ENCODE measurements around the gene OR51Q1. TPM values are rescaled to one million over a fixed set of nuclear protein-coding genes. Genes with fewer than 3 reads are reported as not detected.

The OR51Q1 gene, protein sequence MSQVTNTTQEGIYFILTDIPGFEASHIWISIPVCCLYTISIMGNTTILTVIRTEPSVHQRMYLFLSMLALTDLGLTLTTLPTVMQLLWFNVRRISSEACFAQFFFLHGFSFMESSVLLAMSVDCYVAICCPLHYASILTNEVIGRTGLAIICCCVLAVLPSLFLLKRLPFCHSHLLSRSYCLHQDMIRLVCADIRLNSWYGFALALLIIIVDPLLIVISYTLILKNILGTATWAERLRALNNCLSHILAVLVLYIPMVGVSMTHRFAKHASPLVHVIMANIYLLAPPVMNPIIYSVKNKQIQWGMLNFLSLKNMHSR
- not detected in 2 replicates for total RNA-seq (2014; rRNA removed; shearing (Covaris generic))

DNA sequence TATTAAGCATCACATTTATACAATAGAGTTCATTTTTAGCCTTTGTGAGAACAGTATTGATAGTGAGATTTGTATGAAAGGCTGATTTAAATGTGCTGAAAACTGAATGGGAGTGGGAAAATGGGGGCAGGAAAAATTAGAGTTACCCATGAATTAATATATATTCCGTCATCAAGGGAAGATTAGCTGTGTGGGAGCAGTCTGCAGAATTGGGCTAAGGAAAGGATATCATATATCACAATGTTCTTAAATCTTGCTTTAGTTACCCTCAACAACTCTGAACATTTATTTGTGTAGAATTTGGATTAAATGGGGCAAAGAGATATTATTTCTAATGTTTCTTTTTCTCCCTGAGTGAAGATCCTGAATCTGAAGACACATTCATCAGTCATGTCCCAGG is at the start of gene OR51Q1:
Gene OR51Q1, plus strand, starts transcription at position 301 of the 400 bp plus-strand sequence. Its CDS starts 90 bp downstream, at position 391.
- no peak for DNase-seq (ENCODE audit: low spot score)

DNA sequence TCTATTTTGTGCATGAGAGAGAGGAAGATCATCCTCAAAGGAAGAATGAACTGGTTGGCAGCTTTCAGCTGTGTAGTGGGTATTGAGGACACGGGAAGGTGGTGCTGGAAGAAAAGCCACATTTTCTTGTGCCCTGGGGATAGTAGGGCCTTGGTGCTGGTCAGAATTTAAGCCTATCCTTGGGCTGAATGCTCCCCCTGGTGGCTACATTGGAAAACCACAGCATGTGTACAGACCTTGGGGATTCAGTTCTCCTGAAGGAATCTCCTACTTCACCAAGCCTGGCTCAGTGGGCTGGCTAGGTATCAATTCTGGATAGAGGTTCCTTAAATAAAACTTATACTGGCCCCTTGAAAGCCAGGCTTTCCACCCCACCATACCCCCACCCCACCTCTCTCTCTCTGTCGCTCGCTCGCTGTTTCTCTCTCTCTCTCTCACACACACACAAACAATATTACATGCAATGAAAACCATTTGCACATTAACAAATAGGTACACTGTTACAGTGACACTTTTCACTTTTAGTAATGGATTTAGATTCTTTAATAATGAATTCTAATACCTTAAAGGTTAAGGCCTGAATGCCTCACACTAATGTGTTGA is 41.1 kb upstream of the OR51Q1 start:
- peak; percentile 67 for DNase-seq (ENCODE audit: low spot score)

DNA sequence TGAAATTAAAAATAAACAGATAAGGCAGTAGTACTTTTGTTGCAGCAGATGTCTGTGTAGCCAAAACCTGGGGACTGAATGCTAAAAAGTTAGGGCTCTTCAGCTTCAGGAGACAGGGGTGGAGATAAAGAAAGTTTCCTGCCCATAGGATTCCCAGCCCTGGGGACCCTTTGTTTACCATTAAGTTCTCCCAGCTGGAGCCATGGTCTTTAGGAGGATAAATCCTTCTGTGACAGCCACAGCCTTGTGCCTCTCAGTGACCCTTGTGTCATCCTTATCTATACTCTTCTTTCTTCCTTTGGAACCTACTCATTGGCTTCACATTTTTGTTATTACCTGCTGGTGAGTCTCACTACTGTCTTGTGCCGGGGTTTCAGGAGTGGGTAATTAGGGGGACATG is 38.3 kb upstream of the OR51Q1 start, which contains the start of gene OR51M1:
Gene OR51M1, plus strand, starts transcription at position 237 of the 400 bp plus-strand sequence. CDS start 5,587 bp downstream, outside the sequence.
- no peak for DNase-seq (ENCODE audit: low spot score)

- DNase-seq (ENCODE audit: low spot score) = no peak
Observed at GRCh38 chr11:5384335-5384734, 37.6 kb upstream of the OR51Q1 start.

- no peak for DNase-seq (ENCODE audit: low spot score)
Observed at GRCh38 chr11:5390210-5390609, 31.7 kb upstream of the OR51Q1 start.

DNA sequence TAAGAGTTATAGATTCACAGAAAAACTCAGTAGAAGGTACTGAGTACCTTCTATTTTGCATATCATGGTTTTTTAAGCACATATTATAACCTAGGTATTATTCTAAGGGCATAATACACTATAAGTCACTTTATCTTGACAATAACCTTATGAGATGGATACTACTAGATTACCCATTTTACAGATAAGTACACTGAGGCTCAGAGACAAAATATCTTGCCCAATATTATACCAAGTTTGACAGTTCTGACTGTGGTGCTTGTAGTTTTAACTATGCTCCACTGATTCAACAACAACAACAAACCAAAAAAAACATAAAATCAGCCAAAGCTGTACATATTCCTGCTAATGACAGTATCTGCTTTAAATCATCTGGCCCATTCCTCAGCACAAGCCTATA is 27.8 kb upstream of the OR51Q1 start:
- DNase-seq (ENCODE audit: low spot score) = no peak

GRCh38 chr11:5398936-5399335 is 23.0 kb upstream of the OR51Q1 start:
- DNase-seq (ENCODE audit: low spot score) = no peak

- no peak for DNase-seq (ENCODE audit: low spot score)
Observed at GRCh38 chr11:5405173-5405572, 16.7 kb upstream of the OR51Q1 start.

DNA sequence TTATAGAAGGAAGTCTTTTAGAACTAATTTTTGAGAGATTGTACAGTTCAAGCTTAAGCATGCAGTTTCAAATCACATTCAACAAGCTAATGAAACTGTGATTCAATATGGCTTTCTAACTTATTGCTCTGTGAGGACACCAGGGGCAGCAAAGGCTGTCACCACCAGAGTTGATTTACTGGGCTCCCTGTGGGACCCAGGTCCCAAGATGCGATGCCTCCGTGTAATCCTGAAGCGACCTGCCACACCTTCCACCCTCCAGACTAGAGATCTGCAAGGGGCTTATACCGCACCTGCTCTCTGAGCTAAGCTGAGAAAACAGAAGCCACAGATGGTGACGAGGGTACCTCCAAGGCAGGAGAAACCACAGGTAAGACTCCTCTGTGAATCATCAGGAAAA is 918 bp upstream of the OR51Q1 start:
- no peak for DNase-seq (ENCODE audit: low spot score)

DNA sequence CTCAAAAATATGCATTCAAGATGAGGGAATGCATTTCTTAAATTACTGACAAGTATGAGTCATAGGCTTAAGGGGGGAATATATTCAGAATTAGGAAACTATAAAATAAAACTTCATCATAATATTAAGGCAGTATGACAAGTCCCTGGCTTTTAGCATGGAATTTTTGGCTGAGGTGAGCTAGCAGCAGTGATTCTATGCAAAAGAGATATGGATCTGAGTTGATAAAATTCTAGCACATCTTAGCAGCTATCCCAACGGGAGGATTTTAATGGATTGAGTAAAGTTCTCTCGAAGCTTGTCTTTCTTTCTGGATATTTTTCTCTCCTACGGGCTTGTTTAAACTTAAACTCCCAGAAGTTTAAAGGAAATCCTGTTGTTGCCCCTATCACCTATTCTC is 1.2 kb downstream of the OR51Q1 start:
- DNase-seq (ENCODE audit: low spot score) = no peak

DNA sequence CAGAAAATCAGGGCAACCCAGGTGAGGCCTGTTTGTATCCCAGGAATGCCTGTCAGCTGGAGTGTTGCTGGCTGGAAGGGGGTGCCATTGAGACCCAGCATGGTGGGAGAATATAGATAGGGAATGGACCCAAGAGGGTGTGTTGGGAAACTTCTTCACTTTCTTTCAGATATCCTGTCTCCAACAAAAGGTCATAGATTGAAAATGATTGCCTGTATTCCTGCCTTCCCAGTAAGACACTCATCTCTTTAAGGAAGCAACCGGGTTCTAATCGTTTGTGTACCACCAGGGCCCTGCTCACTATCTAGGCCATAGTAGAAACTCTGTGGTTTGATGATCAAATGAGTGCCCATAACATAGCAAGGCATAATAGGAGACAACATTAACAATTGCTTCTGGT is 19.5 kb downstream of the OR51Q1 start, which contains the start of gene OR51I1:
Gene OR51I1, minus strand, starts transcription at position 101 of the 400 bp plus-strand sequence. Its CDS starts 0 bp downstream, at position 101.
- no peak for DNase-seq (ENCODE audit: low spot score)

DNA sequence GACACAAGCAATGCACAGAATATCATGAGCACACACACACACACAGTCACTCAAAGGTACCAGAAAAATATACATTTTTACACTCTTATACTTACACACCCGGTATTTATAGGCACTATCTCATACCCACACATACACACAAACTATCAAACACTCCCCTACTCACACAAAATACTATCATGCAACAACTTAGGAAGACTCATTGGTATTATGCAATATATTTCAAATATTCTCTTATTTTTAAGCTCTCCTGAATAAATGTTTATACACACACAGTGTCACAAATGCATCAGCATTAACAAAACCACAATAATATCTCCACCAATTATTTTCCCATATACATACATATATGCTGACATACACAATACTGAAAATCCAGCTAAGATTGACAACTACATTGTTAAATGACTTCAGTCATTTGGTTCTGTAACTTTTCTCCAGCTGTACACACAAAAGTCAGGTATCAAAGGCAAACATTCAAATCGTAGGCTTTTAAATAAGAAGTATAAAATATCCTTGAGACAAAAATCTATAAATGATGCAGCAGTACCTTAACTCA is 22.0 kb downstream of the OR51Q1 start:
- no peak for DNase-seq (ENCODE audit: low spot score)

DNA sequence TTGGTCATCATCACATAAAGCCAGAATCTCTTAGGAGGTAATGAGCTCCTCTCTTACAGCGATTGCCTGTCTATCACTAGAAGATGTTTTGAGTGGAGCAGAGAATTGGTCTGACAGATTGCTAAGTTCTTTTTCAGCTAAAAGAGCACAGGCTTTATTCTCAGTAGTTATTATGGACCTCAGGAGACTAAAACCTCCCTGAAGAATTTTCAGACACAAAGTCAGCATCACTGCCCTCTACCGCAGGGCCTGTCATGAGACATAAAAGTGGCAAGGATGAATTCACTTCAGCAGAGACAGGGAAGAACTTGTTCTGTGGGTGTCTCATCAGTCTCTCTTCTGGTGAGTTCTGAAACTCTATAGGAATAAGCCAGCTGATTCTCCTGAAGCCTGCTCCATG is 27.1 kb downstream of the OR51Q1 start, which contains the start of gene OR51I2:
Gene OR51I2, plus strand, starts transcription at position 301 of the 400 bp plus-strand sequence. CDS start 4,166 bp downstream, outside the sequence.
- no peak for DNase-seq (ENCODE audit: low spot score)

DNA sequence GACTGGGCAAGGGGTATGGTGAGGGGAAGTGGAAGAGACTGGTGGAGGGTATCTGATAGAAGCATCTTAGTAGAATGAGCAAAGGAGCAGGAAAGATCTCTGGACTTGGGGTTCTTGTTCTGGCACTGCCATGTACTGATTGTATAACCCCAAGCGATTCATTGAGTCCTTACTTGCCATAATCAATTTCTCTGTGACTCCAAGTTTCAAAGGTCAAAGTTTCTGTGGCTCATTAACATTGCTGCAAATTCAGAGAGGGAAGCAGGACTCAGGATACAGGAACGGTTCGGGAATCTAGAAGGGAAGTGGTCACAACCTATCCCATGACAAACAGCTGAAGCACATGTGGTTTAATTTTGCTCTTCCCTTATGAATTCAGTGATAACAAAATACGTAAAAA is 27.5 kb downstream of the OR51Q1 start:
- DNase-seq (ENCODE audit: low spot score) = no peak

- no peak for DNase-seq (ENCODE audit: low spot score)
Observed at GRCh38 chr11:5460983-5461621, 39.2 kb downstream of the OR51Q1 start.

DNA sequence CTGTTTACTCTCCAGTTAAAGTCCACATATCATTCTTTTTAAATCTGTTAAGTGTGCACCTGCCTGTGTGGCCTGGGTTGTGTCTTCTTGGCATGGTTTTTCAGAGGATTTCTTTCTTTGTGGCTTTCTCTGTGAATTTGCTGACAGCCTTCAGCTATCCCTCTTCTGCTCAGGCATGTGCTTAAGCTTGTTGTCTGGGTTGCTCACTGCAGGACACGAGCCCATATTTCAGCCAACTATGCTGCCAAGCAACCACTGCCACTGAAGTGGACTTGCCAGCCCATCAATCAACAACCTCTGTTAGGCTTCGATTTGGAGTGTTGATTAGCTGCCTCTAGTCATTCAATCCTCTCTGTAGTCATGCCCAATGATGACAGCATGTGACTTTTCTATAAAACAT is 45.6 kb downstream of the OR51Q1 start:
- no peak for DNase-seq (ENCODE audit: low spot score)

Other genes with a start within 250 kb of the OR51Q1 start
- gene OR51V1, start 221.4 kb upstream of the OR51Q1 start, total RNA-seq (2014; rRNA removed; shearing (Covaris generic)) = not detected in 2 replicates
- not detected in 2 replicates for gene HBB, start 195.0 kb upstream of the OR51Q1 start, total RNA-seq (2014; rRNA removed; shearing (Covaris generic))
- gene HBD, start 187.6 kb upstream of the OR51Q1 start, total RNA-seq (2014; rRNA removed; shearing (Covaris generic)) = not detected in 2 replicates
- gene HBG1, start 172.3 kb upstream of the OR51Q1 start, total RNA-seq (2014; rRNA removed; shearing (Covaris generic)) = 2.1 TPM in 1 of 2 replicates, not detected in the other
- gene HBG2, start 167.3 kb upstream of the OR51Q1 start, total RNA-seq (2014; rRNA removed; shearing (Covaris generic)) = 0.23 and 2.6 TPM in 2 replicates
- gene HBE1, start 152.2 kb upstream of the OR51Q1 start, total RNA-seq (2014; rRNA removed; shearing (Covaris generic)) = 28.6 and 32.7 TPM in 2 replicates
- 1.1 and 6.9 TPM in 2 replicates for gene OR51B4, start 120.2 kb upstream of the OR51Q1 start, total RNA-seq (2014; rRNA removed; shearing (Covaris generic))
- gene OR51B2, start 97.8 kb upstream of the OR51Q1 start, total RNA-seq (2014; rRNA removed; shearing (Covaris generic)) = not detected in 2 replicates
- 28.2 and 31.4 TPM in 2 replicates for gene OR51B5, start 78.6 kb upstream of the OR51Q1 start, total RNA-seq (2014; rRNA removed; shearing (Covaris generic))
- gene OR51B6, start 70.6 kb upstream of the OR51Q1 start, total RNA-seq (2014; rRNA removed; shearing (Covaris generic)) = not detected in 2 replicates
- not detected in 2 replicates for gene OR51M1, start 38.3 kb upstream of the OR51Q1 start, total RNA-seq (2014; rRNA removed; shearing (Covaris generic))
- 0.45 TPM in 1 of 2 replicates, not detected in the other for gene OR51I1, start 19.4 kb downstream of the OR51Q1 start, total RNA-seq (2014; rRNA removed; shearing (Covaris generic))
- not detected in 2 replicates for gene OR51I2, start 27.2 kb downstream of the OR51Q1 start, total RNA-seq (2014; rRNA removed; shearing (Covaris generic))
- not detected in 2 replicates for gene OR52D1, start 66.6 kb downstream of the OR51Q1 start, total RNA-seq (2014; rRNA removed; shearing (Covaris generic))
- gene UBQLN3, start 87.8 kb downstream of the OR51Q1 start, total RNA-seq (2014; rRNA removed; shearing (Covaris generic)) = not detected in 2 replicates
- gene UBQLNL, start 94.6 kb downstream of the OR51Q1 start, total RNA-seq (2014; rRNA removed; shearing (Covaris generic)) = not detected in 2 replicates
- gene OR52H1, start 126.4 kb downstream of the OR51Q1 start, total RNA-seq (2014; rRNA removed; shearing (Covaris generic)) = not detected in 2 replicates
- not detected in 2 replicates for gene OR52B6, start 158.8 kb downstream of the OR51Q1 start, total RNA-seq (2014; rRNA removed; shearing (Covaris generic))
- 6.4 and 11.2 TPM in 2 replicates for gene TRIM6, start 174.5 kb downstream of the OR51Q1 start, total RNA-seq (2014; rRNA removed; shearing (Covaris generic))
- 14.4 and 19.1 TPM in 2 replicates for gene TRIM34, start 202.9 kb downstream of the OR51Q1 start, total RNA-seq (2014; rRNA removed; shearing (Covaris generic))

Data from H4 (cell line).